GM11168 (cell line): ENCODE data around the gene PACSIN2.

Source experiments
- in situ Hi-C: fragments of 300-500 bp; cut with MboI; formaldehyde crosslinking; loops from one replicate; pipeline ENCODE4 v1.12.0; 2022; ENCODE audit warnings: low sequenced_read_pairs; ENCODE audit not compliant: unreplicated experiment

Gene PACSIN2

DNA sequence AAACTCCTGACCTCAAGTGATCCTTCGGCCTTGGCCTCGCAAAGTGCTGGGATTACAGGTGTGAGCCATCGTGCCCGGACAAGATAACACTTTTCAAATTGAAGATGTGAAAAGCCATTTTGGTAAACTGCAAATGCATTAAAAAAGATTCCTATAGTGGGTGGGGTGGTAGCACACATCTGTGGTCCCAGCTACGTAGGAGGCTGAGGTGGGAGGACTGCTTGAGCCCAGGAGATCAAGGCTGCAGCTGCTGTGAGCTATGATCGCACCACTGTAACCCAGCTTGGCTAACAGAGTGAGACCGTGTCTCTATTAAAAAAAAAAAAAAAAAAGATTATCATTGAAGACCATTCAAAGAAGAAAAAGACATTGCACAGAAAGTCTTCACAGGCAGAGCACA lies 140.9 kb downstream of the PACSIN2 start:
- in situ Hi-C loops = no loop called here

- in situ Hi-C loops = no loop called here
These were observed 141.6 kb downstream of the PACSIN2 start for GRCh38 chr22:42873356-42873755.

- in situ Hi-C loops = no loop called here
These were observed 142.1 kb downstream of the PACSIN2 start for GRCh38 chr22:42872821-42873220.

- in situ Hi-C loops = no loop called here
These were observed 143.6 kb downstream of the PACSIN2 start for GRCh38 chr22:42871146-42872050.

GRCh38 chr22:42869888-42870480 lies 145.0 kb downstream of the PACSIN2 start:
- in situ Hi-C loops = no loop called here

GRCh38 chr22:42869463-42869862 lies 145.5 kb downstream of the PACSIN2 start:
- in situ Hi-C loops = no loop called here

DNA sequence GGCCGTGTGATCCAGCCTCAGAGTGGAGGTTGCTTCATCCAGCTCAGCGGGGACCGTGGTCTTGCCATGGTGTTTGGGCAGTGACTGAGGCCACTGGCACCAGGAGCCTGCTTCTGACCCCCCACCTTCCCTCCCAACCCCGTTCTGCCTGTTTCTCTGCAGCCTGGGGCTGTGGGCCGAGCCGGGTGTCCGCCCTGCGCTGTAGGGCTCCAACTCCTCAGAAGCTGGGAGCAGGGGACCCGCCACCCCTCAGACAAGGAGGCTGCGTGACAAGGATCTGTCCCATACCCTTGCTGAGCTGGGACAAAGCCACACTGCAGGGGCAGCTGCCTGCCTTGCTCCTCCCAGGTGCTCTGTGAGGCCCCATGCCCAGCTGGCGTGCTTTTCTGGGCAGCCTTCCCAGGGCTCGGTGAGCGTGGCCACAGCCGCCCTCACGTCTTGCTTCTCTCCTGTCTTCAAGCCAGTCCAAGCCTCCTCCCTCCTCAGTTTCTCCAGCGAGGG lies 146.1 kb downstream of the PACSIN2 start:
- in situ Hi-C loops = no loop called here

DNA sequence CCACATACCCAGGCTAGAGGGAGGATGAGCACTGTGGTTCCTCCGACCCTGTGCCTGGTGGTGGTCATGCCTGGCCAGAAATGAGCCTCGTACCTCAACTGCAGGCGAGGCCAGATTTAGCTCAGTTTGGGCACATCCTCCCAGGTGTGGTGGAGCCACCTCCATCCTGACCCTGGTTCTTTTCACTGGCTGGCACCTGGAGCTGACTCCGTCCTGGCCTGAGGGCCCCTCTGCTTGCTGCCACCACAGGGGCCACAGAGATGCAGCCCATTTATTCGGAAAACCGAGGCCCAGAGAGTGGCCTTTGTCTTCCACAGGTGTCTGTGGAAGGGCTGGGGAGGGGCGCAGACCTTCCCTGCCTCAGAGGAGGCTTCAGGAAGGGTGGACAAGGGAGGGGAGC lies 148.8 kb downstream of the PACSIN2 start:
- in situ Hi-C loops = no loop called here

DNA sequence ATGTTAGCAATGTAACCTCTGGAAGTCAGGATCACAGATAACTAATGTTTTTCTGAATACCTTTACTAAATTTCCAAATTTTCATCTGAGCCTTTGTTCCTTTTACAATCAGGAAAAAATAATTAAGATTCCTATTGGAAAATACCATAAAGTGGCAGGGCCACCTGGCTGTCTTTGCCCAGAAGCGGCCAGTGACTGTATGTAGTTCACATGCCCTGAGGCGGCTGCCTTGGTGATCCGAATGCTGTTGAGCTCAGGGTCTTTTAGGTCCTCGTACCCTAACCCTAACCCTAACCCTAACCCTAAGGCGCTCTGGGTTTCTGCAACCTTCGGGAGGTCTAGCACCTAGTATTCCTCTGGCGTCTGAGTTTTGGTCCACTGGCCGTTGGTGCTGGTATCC lies 149.4 kb downstream of the PACSIN2 start:
- in situ Hi-C loops = no loop called here

DNA sequence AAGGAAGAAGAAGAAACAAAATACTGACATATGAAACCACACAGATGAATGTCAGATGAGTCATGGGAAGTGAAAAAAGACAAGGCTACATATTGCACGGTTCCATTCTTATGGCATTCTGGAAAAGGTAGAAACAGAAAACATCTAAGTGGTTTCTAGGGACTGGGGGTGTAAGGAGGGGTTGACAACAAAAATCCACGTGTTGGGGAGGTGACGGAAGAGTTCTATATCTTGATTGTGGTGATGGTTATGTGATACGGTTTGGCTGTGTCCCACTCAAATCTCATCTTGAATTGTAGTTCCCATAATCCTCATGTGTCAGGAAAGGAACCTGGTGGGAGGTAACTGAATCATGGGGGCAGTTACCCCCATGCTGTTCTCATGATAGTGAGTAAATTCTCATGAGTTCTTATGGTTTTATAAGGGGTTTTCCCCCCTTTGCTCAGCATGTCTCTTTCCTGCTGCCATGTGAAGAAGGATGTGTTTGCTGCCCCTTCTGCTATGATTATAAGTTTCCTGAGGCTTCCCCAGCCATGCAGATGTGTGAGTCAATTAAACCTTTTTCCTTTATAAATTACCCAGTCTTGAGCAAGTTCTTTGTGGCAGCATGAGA lies 151.5 kb downstream of the PACSIN2 start:
- in situ Hi-C loops = no loop called here

GRCh38 chr22:42862045-42862734 lies 152.8 kb downstream of the PACSIN2 start:
- in situ Hi-C loops = no loop called here

DNA sequence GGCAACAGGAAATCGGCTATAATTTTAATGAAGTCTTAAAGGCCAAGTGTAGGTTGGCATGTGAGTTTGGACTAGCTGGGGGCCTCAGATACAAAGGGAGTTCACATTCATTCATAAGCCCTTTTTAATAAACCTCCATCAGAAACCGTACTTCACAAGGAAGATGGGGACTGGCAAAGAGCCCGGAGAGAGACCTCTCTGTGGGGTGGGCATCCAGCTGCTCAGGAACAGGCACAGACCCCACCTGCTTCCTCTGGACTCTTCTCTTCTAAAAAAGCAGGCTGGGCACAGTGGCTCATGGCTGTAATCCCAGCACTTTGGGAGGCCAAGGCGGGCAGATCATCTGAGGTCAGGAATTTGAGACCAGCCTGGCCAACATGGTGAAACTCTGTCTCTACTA lies 154.0 kb downstream of the PACSIN2 start:
- in situ Hi-C loops = no loop called here

DNA sequence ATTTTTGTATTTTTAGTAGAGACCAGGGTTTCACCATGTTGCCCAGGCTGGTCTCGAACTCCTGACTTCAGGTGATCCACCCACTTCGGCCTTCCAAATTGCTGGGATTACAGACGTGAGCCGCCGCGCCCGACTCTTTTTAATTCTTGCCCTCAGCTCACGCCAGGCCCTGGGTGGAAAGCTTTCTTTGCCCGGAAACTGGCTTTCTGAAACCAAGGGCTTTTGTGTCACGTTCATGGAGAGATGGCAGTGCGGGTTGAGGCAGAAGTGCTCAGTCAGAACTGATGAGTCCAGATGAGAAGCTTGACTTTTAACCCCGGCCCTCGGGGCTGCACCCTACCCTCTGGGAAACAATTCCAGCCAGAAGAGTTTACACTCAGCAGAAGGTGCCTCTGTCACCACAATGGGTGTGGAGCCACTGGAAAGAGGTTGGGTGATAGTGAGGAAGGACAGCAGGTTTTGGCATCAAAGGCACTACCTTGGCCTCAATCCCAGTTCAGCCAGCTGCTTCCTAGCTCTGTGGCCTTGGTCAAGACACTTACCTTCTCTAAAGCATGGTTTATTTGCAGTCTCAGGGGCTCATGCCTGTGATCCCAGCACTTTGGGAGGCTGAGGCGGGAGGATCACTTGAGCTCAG lies 157.0 kb downstream of the PACSIN2 start:
- in situ Hi-C loops = no loop called here

DNA sequence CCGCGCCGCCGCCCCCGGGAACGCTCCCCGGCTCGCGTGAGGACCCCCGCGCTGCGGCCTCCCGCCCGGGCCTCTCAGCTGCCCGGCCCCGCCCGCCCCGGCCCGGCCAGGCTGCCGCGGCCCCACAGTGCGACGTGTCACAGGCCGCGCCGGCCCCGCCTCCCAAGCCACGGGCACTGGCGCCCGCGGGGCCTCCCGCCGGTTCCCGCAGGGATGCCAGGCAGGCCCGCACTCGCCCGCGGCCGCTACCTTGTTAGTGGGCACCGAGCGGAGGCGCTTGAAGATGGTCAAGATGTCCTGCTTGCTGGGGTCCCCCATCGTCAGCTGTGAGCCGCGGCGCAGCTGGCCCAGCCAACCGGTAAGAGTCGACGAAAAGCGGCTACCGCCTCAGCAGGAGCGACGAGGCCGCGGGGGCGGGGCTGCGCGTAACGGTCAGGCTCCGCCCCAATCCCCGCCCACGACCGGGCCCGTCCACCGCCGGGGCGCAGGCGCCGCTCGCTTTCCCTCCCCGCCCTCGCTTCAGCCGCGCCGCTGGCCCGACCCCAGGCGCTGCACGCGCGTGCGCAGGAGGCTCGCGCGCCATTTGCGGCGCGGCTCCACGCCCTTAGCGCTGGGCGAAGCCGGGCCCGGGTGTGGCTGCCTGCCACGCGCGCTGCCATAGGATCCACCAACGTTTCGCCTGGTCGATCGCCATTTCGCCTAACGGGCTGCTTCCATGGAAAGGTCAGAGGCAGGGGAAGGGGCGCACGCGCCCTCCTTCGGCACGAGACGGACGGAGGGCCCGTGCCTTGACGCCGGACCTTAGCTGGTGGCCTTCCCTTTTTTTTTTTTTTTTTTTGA lies 157.9 kb downstream of the PACSIN2 start, which contains the start of gene ARFGAP3:
TSS of gene ARFGAP3 (minus strand) at position 409 of the 840 bp plus-strand sequence. CDS start at position 318, 91 bp downstream.
- in situ Hi-C loops = no loop called here

DNA sequence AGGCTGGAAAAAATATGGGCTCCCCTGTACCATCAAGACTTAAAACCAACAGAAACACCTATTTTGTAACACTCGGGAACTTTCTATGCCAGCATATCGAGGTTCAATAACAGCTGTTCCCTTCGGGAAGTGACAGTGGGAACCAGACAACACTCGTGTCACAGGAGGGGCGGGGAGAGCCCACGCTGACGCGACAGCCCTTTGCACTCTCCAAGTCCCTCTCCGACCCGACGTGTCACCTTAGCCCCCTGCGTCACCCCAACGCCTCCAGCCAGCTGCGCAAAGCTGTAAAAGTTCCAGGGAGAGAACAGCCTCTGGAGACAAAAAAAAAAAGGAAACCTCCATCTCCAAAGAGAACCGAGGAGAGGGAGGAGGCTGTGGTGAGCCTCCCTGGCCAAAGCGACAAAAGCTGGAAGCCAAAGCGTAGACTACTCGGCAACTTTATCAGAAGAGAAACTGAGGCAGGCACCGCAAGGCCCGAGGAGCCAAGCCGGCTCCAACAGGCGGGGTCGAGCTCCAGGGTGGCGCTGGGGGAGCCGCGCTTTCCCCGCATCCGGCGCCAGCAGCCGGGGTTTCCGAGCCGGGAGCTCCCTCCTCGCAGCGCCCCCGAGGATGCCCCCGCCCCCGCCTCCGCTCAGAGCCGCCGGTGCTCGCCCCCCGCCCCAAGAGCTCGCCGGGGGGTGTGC lies 158.6 kb downstream of the PACSIN2 start:
- in situ Hi-C loops = no loop called here

DNA sequence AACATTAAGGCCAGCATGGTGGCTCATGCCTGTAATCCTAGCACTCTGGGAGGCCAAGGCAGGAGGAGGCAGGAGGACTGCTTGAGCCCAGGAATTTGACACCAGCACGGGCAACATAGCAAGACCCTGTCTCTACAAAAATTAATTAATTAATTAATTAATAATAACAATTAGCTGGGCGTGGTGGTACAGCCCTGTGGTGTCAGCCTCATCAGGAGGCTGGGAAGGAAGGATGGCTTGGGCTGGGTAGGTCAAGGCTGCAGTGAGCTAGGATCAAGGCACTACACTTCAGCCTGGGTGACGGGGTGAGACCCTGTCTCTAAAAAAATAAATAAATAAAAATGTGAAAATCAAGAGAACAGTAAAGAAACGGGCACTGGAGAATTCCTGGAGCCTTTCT lies 159.2 kb downstream of the PACSIN2 start:
- in situ Hi-C loops = no loop called here

GRCh38 chr22:42855211-42855610 lies 159.7 kb downstream of the PACSIN2 start:
- in situ Hi-C loops = no loop called here

- in situ Hi-C loops = no loop called here
These were observed 165.9 kb downstream of the PACSIN2 start for GRCh38 chr22:42848941-42849550.
